Suprapubic skin (tissue), 4 donors: ENCODE results near the gene KRT10. TPM values are rescaled to one million over a fixed set of nuclear protein-coding genes. Genes with fewer than 3 reads are reported as not detected.

Source experiments
- DNase-seq, 2 donors: peaks; one replicate each; pipeline ENCODE4 v3.0.0-alpha.2; 2019; ENCODE audit warnings: low spot score in 2 of 2
- H3K27ac ChIP-seq: fragments of 200-600 bp; sonication (generic); one replicate; pipeline ENCODE4 v1.5.1; 2019
- H3K27me3 ChIP-seq: fragments of 200-600 bp; sonication (generic); one replicate; pipeline ENCODE4 v1.5.1; 2019
- H3K36me3 ChIP-seq: fragments of 200-600 bp; sonication (generic); one replicate; pipeline ENCODE4 v1.5.1; 2019
- H3K4me1 ChIP-seq: fragments of 200-600 bp; sonication (generic); one replicate; pipeline ENCODE4 v1.5.1; 2019
- H3K4me3 ChIP-seq: fragments of 200-600 bp; sonication (generic); one replicate; pipeline ENCODE4 v1.5.1; 2019; ENCODE audit warnings: mild to moderate bottlenecking
- H3K9me3 ChIP-seq: fragments of 200-600 bp; sonication (generic); one replicate; pipeline ENCODE4 v1.5.1; 2019
- CTCF ChIP-seq, 2 donors: fragments of 200-600 bp in 1 of 2; fragments of 450-650 bp in 1 of 2; sonication (generic) in 1 of 2; IDR thresholded peaks; one replicate each; pipeline ENCODE4 v1.5.1; 2016 to 2019; ENCODE audit warnings: antibody characterized with exemption in 2 of 2, mild to moderate bottlenecking in 1 of 2, moderate library complexity in 1 of 2
- EP300 ChIP-seq: sonication (generic); formaldehyde crosslinking; IDR thresholded peaks from one replicate; pipeline ENCODE4 v1.6.1; 2017; ENCODE audit warnings: antibody characterized with exemption
- POLR2A ChIP-seq, 2 donors: fragments of 450-650 bp; IDR thresholded peaks; one replicate each; pipeline ENCODE4 v1.6.1; 2017; ENCODE audit warnings: antibody characterized with exemption in 2 of 2, mild to moderate bottlenecking in 2 of 2, moderate library complexity in 2 of 2
- POLR2AphosphoS5 ChIP-seq, 3 donors: sonication (generic); formaldehyde crosslinking; IDR thresholded peaks; one replicate each; pipeline ENCODE4 v1.6.1; 2017; ENCODE audit warnings: antibody characterized with exemption in 3 of 3
- WGBS: methylation state at CpG from one replicate; pipeline ENCODE4 v1.1.5; 2018; 5-methylcytosine and 5-hydroxymethylcytosine counted together
- total RNA-seq, 4 donors: library from RNA; depleted of rRNA; stranded (reverse); fragments of >200 nt; gene quantifications; one replicate each; pipeline ENCODE4 v1.1.0, GENCODE V29; 2016

KRT10 gene
- total RNA-seq, 4 donors from 2014 or later, result 3,788 to 5,963 (median 5,237) TPM

GRCh38 chr17:40833882-40834281, 11.5 kb upstream of the KRT10 start:
- Histone ChIP-seq H3K27me3 (no peaks in the 10 kb centered on the region), H3K4me3 (no peak overlapping the region), H3K27ac (no peak overlapping the region), H3K4me1 (no peaks in the 10 kb centered on the region), H3K9me3 (no peaks in the 10 kb centered on the region), H3K36me3 (peaks cover 6% of the 10 kb centered on the region)
- DNase-seq, result no peak
- TF ChIP-seq EP300 (no peak), POLR2AphosphoS5 (IDR thresholded peaks at IDR 0.05) (no peak), POLR2A (IDR thresholded peaks at IDR 0.05) (no peak), CTCF (IDR thresholded peaks at IDR 0.05) (no peak)

- WGBS, result 76% methylated on average over 3 of the region's 3 CpGs
- no peak for TF ChIP-seq POLR2AphosphoS5 (IDR thresholded peaks at IDR 0.05)
- no peak for TF ChIP-seq POLR2A (IDR thresholded peaks at IDR 0.05)
- no peak for TF ChIP-seq EP300
- no peak for TF ChIP-seq CTCF (IDR thresholded peaks at IDR 0.05)
- Histone ChIP-seq H3K27me3 (no peaks in the 10 kb centered on the region), H3K9me3 (no peaks in the 10 kb centered on the region), H3K4me1 (no peaks in the 10 kb centered on the region), H3K36me3 (peaks cover 6% of the 10 kb centered on the region), H3K27ac (no peak overlapping the region), H3K4me3 (no peak overlapping the region)
- no peak for DNase-seq
These were observed 10.4 kb upstream of the KRT10 start for GRCh38 chr17:40832840-40833239.

DNA sequence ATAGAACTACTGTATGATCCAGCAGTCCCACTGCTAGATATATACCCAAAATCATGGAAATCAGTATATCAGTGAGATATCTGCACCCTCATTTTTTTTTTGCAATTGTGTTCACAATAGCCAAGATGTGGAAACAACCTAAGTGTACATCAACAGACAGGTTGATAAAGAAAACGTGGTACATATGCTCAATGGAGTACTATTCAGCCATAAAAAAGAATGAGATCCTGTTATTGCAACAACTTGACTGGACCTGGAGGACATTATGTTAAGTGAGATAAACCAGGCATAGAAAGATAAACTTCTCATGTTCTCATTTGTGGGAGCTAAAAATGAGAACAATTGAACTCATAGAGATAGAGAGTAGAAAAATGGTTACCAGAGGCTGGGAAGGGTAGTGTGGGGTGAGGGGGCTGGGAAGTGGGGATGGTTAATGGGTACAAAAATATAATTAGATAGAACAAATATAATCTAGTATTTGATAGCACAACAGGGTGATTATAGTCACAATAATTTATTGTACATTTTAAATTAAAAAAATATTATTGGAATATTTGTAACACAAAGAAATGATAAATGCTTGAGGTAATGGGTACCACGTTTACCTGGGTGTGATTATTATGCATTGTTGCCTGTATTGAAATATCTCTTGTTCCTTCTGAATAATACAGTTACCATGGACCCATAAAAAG, 7.8 kb upstream of the KRT10 start:
- Histone ChIP-seq H3K36me3 (peaks cover 6% of the 10 kb centered on the region), H3K4me1 (peaks cover 6% of the 10 kb centered on the region), H3K9me3 (no peaks in the 10 kb centered on the region), H3K27me3 (no peaks in the 10 kb centered on the region), H3K4me3 (no peak overlapping the region), H3K27ac (no peak overlapping the region)
- TF ChIP-seq EP300 (no peak), POLR2A (IDR thresholded peaks at IDR 0.05) (no peak), POLR2AphosphoS5 (IDR thresholded peaks at IDR 0.05) (no peak), CTCF (IDR thresholded peaks at IDR 0.05) (no peak)
- WGBS, result 85% methylated on average over 2 of the region's 2 CpGs
- DNase-seq, result no peak

GRCh38 chr17:40828454-40829044, 6.1 kb upstream of the KRT10 start:
- 71% methylated on average over 4 of the region's 4 CpGs for WGBS
- TF ChIP-seq CTCF (IDR thresholded peaks at IDR 0.05) (no peak), EP300 (no peak)

GRCh38 chr17:40827746-40828453, 5.5 kb upstream of the KRT10 start:
- no peak for TF ChIP-seq CTCF (IDR thresholded peaks at IDR 0.05)
- no peak for TF ChIP-seq EP300
- no peak for TF ChIP-seq POLR2AphosphoS5 (IDR thresholded peaks at IDR 0.05)
- no peak for TF ChIP-seq POLR2A (IDR thresholded peaks at IDR 0.05)
- H3K4me1 ChIP-seq, result peaks cover 6% of the 10 kb centered on the region
- H3K36me3 ChIP-seq, result no peaks in the 10 kb centered on the region
- H3K27ac ChIP-seq, result peak overlapping the region; percentile 34
- no peaks in the 10 kb centered on the region for H3K9me3 ChIP-seq
- 63% methylated on average over 7 of the region's 7 CpGs for whole genome bisulfite sequencing
- no peak overlapping the region for H3K4me3 ChIP-seq
- no peaks in the 10 kb centered on the region for H3K27me3 ChIP-seq
- DNase-seq, result no peak

More at GRCh38 chr17:40828454-40829044, 6.1 kb upstream of the KRT10 start:
- Histone ChIP-seq H3K27ac (peak overlapping the region; percentile 34), H3K27me3 (no peaks in the 10 kb centered on the region), H3K9me3 (no peaks in the 10 kb centered on the region), H3K36me3 (no peaks in the 10 kb centered on the region), H3K4me1 (peaks cover 6% of the 10 kb centered on the region), H3K4me3 (no peak overlapping the region)
- DNase-seq, result no peak
